ENCODE measurements around the gene SPATS2. TPM values are rescaled to one million over a fixed set of nuclear protein-coding genes. Genes with fewer than 3 reads are reported as not detected.

The SPATS2 gene
- total RNA-seq, 1 donor from 2014 or later: 43.9 TPM

DNA sequence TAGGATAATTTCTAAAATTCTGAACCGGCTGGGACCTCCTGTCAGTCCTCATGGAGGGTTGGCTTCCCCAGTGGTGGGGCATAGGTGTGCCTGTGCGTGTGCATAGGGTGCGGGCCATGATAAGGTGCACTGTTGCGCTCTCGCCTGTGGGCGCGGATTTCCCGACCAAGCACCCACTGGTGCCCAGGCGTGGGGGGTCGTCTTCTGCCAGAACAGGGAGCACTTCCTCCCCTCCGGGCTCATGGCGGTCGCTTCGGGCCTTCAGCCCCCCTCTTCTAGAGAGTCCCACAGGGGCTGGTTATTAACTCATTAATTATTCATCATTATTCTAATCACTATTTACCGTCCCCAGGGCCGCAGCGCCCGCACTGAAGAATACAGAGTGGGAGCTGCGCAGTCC, 33.0 kb upstream of the SPATS2 start:
- H3K4me3 Mint-ChIP-seq (ENCODE audit: unreplicated experiment): peak overlapping the region; percentile 2
- peaks cover 37% of the 10 kb centered on the region for H3K27me3 Mint-ChIP-seq (ENCODE audit: unreplicated experiment)
- TF ChIP-seq, protein P1, sequence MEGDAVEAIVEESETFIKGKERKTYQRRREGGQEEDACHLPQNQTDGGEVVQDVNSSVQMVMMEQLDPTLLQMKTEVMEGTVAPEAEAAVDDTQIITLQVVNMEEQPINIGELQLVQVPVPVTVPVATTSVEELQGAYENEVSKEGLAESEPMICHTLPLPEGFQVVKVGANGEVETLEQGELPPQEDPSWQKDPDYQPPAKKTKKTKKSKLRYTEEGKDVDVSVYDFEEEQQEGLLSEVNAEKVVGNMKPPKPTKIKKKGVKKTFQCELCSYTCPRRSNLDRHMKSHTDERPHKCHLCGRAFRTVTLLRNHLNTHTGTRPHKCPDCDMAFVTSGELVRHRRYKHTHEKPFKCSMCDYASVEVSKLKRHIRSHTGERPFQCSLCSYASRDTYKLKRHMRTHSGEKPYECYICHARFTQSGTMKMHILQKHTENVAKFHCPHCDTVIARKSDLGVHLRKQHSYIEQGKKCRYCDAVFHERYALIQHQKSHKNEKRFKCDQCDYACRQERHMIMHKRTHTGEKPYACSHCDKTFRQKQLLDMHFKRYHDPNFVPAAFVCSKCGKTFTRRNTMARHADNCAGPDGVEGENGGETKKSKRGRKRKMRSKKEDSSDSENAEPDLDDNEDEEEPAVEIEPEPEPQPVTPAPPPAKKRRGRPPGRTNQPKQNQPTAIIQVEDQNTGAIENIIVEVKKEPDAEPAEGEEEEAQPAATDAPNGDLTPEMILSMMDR (IDR thresholded peaks at IDR 0.05; ENCODE audit: partially characterized antibody, unreplicated experiment): no peak
- no peak for DNase-seq
- peaks cover 11% of the 10 kb centered on the region for H3K9me3 Mint-ChIP-seq (ENCODE audit: unreplicated experiment)
- no peak overlapping the region for H3K27ac Mint-ChIP-seq (ENCODE audit: unreplicated experiment)
- no peaks in the 10 kb centered on the region for H3K36me3 Mint-ChIP-seq (ENCODE audit: unreplicated experiment)
- H3K4me1 Mint-ChIP-seq (ENCODE audit: low read depth, unreplicated experiment): peaks cover 19% of the 10 kb centered on the region

GRCh38 chr12:49334681-49335080, 32.6 kb upstream of the SPATS2 start:
- peaks cover 37% of the 10 kb centered on the region for H3K27me3 Mint-ChIP-seq (ENCODE audit: unreplicated experiment)
- no peak overlapping the region for H3K27ac Mint-ChIP-seq (ENCODE audit: unreplicated experiment)
- no peaks in the 10 kb centered on the region for H3K36me3 Mint-ChIP-seq (ENCODE audit: unreplicated experiment)
- peaks cover 21% of the 10 kb centered on the region for H3K4me1 Mint-ChIP-seq (ENCODE audit: low read depth, unreplicated experiment)
- no peak for DNase-seq
- TF ChIP-seq, protein P1 (IDR thresholded peaks at IDR 0.05; ENCODE audit: partially characterized antibody, unreplicated experiment): no peak
- peak overlapping the region; percentile 2 for H3K4me3 Mint-ChIP-seq (ENCODE audit: unreplicated experiment)
- H3K9me3 Mint-ChIP-seq (ENCODE audit: unreplicated experiment): peaks cover 11% of the 10 kb centered on the region

DNA sequence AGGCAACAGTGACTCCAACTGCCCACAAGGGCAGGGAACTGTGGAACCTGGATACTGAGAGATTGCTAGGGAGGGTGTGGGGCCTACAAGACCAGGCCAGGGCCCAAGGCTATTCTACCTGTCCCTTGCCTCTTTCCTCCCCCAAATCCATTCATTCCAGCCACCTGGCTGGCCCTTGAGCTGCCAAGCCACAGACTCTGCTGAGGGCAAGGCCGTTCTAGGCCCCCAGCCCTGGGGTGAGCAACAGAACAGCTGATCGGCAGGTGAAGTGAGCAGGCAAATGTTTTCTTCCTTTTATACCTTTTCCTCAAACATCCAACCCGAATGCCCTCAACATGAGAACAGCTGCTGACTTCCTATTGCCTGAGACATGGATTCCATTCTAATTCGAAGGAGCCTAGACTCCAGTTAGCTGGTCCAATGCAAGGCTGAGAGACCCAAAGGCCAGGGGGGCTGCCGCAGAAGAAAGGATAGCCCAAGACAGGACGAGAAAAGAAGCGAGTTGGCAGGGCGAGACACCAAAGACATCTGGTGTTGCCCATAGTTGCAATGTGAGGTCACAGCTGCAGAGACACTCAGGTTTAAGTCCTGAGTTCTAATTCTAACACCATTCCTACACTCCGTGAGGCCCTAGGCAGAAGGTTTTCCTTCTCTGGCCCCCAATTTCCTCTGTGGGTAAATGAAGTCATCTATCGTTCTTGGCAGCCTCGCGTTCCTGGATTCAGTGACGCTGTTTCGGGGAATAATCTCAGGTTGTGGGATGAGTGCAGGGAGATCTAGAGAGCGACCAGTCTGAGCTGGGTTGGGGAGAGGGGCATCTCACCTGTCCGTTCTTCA, 31.9 kb upstream of the SPATS2 start:
- peaks cover 13% of the 10 kb centered on the region for H3K9me3 Mint-ChIP-seq (ENCODE audit: unreplicated experiment)
- H3K36me3 Mint-ChIP-seq (ENCODE audit: unreplicated experiment): no peaks in the 10 kb centered on the region
- H3K4me1 Mint-ChIP-seq (ENCODE audit: low read depth, unreplicated experiment): peaks cover 25% of the 10 kb centered on the region
- TF ChIP-seq, protein P1 (IDR thresholded peaks at IDR 0.05; ENCODE audit: partially characterized antibody, unreplicated experiment): no peak
- H3K27me3 Mint-ChIP-seq (ENCODE audit: unreplicated experiment): peaks cover 41% of the 10 kb centered on the region
- DNase-seq: no peak
- H3K4me3 Mint-ChIP-seq (ENCODE audit: unreplicated experiment): peak overlapping the region; percentile 67
- H3K27ac Mint-ChIP-seq (ENCODE audit: unreplicated experiment): no peak overlapping the region

GRCh38 chr12:49335955-49336644, 31.2 kb upstream of the SPATS2 start:
- H3K36me3 Mint-ChIP-seq (ENCODE audit: unreplicated experiment): no peaks in the 10 kb centered on the region
- no peak overlapping the region for H3K4me3 Mint-ChIP-seq (ENCODE audit: unreplicated experiment)
- TF ChIP-seq, protein P1 (IDR thresholded peaks at IDR 0.05; ENCODE audit: partially characterized antibody, unreplicated experiment): no peak
- no peak for DNase-seq
- H3K9me3 Mint-ChIP-seq (ENCODE audit: unreplicated experiment): peaks cover 14% of the 10 kb centered on the region
- no peak overlapping the region for H3K27ac Mint-ChIP-seq (ENCODE audit: unreplicated experiment)
- peaks cover 31% of the 10 kb centered on the region for H3K4me1 Mint-ChIP-seq (ENCODE audit: low read depth, unreplicated experiment)
- H3K27me3 Mint-ChIP-seq (ENCODE audit: unreplicated experiment): peaks cover 46% of the 10 kb centered on the region
